CD14-positive monocyte (primary cell): ENCODE data around the gene PSMC1. TPM values are rescaled to one million over a fixed set of nuclear protein-coding genes. Genes with fewer than 3 reads are reported as not detected.

ENCODE experiments used
- DNase-seq, 3 donors: peaks; one replicate each; pipeline ENCODE4 v3.0.0-alpha.2; 2011 to 2022
- H2AFZ ChIP-seq: 2 replicates; pipeline ENCODE4 v1.6.0; 2012; ENCODE audit warnings: mild to moderate bottlenecking, low read depth, low read length, inconsistent platforms; ENCODE audit not compliant: insufficient read depth, poor library complexity, severe bottlenecking
- H3K27ac ChIP-seq, 2 donors: 1 replicate in 1 of 2; 2 replicates in 1 of 2; pipeline ENCODE4 v1.5.1; 2012 to 2013; ENCODE audit warnings: low read length in 2 of 2, control low read depth in 1 of 2, inconsistent platforms in 1 of 2, low read depth in 1 of 2, mild to moderate bottlenecking in 1 of 2
- H3K27me3 ChIP-seq, 2 donors: one replicate each; pipeline versions ENCODE4 v1.6.0 to v1.6.1; 2011 to 2013; ENCODE audit warnings: low read length in 2 of 2; ENCODE audit not compliant: control insufficient read depth in 2 of 2, insufficient read depth in 2 of 2
- H3K36me3 ChIP-seq, 2 donors: replicated peaks in 1 of 2; 1 replicate in 1 of 2; 2 replicates in 1 of 2; pipeline versions ENCODE4 v1.5.1 to v1.6.1; 2012 to 2013; ENCODE audit warnings: low read length in 2 of 2, control low read depth in 1 of 2, inconsistent platforms in 1 of 2, mild to moderate bottlenecking in 1 of 2; ENCODE audit not compliant: insufficient read depth in 2 of 2, control insufficient read depth in 1 of 2
- H3K4me1 ChIP-seq, 2 donors: 1 replicate in 1 of 2; 2 replicates in 1 of 2; pipeline versions ENCODE4 v1.5.1 to v1.6.1; 2012 to 2013; ENCODE audit warnings: low read length in 2 of 2, control low read depth in 1 of 2, inconsistent platforms in 1 of 2, mild to moderate bottlenecking in 1 of 2, moderate library complexity in 1 of 2; ENCODE audit not compliant: insufficient read depth in 2 of 2, control insufficient read depth in 1 of 2
- H3K4me2 ChIP-seq: replicated peaks from 2 replicates; pipeline ENCODE3; 2012; ENCODE audit warnings: low read length, moderate library complexity, mild to moderate bottlenecking; ENCODE audit not compliant: poor library complexity, severe bottlenecking; ENCODE audit errors: extremely low read depth
- H3K4me3 ChIP-seq, 3 experiments: fragments of 200-600 bp in 1 of 3; sonication (generic) in 1 of 3; replicated peaks in 1 of 3; 1 replicate in 2 of 3; 2 replicates in 1 of 3; pipeline ENCODE4 v1.5.1; 2011 to 2013; ENCODE audit warnings: low read length in 3 of 3, mild to moderate bottlenecking in 3 of 3, control low read depth in 2 of 3, low read depth in 2 of 3, inconsistent platforms in 1 of 3, moderate library complexity in 1 of 3
- H3K79me2 ChIP-seq: 2 replicates; pipeline ENCODE4 v1.6.0; 2012; ENCODE audit warnings: mild to moderate bottlenecking, control low read depth, inconsistent platforms, low read length, moderate library complexity; ENCODE audit not compliant: insufficient read depth
- H3K9ac ChIP-seq: 2 replicates; pipeline ENCODE4 v1.6.0; 2017; ENCODE audit warnings: low read length, mild to moderate bottlenecking; ENCODE audit not compliant: insufficient read depth, poor library complexity, severe bottlenecking
- H3K9me3 ChIP-seq, 2 donors: replicated peaks in 1 of 2; 1 replicate in 1 of 2; 2 replicates in 1 of 2; pipeline versions ENCODE4 v1.5.1 to v1.6.1; 2012 to 2013; ENCODE audit warnings: low read length in 2 of 2, control low read depth in 1 of 2; ENCODE audit not compliant: control insufficient read depth in 1 of 2, insufficient read depth in 1 of 2
- H4K20me1 ChIP-seq: 2 replicates; pipeline ENCODE4 v1.6.0; 2012; ENCODE audit warnings: mild to moderate bottlenecking, low read length, control low read depth, moderate library complexity; ENCODE audit not compliant: insufficient read depth
- H3K27ac Mint-ChIP-seq, 7 donors: one replicate each; pipeline ENCODE4 v1.8.0; 2020; ENCODE audit warnings: mild to moderate bottlenecking in 7 of 7, mixed read lengths in 7 of 7, moderate library complexity in 6 of 7, inconsistent platforms in 2 of 7
- H3K27me3 Mint-ChIP-seq, 3 donors: one replicate each; pipeline ENCODE4 v1.8.0; 2021 to 2022; ENCODE audit warnings: low read depth in 3 of 3, mild to moderate bottlenecking in 3 of 3, mixed read lengths in 3 of 3, moderate library complexity in 3 of 3, inconsistent platforms in 1 of 3
- H3K36me3 Mint-ChIP-seq, 2 donors: one replicate each; pipeline ENCODE4 v1.8.0; 2020; ENCODE audit warnings: mixed read lengths in 2 of 2, inconsistent platforms in 1 of 2, mild to moderate bottlenecking in 1 of 2
- H3K4me1 Mint-ChIP-seq: one replicate; pipeline ENCODE4 v1.8.0; 2020; ENCODE audit warnings: mild to moderate bottlenecking, mixed read lengths
- H3K4me3 Mint-ChIP-seq, 2 donors: one replicate each; pipeline ENCODE4 v1.8.0; 2020; ENCODE audit warnings: mild to moderate bottlenecking in 2 of 2, mixed read lengths in 2 of 2, moderate library complexity in 1 of 2
- H3K9me3 Mint-ChIP-seq, 7 donors: one replicate each; pipeline ENCODE4 v1.8.0; 2020 to 2022; ENCODE audit warnings: mixed read lengths in 7 of 7, mild to moderate bottlenecking in 6 of 7, moderate library complexity in 6 of 7, inconsistent platforms in 2 of 7
- WGBS: methylation state at CpG from one replicate; pipeline ENCODE4 v1.1.5; 2013; ENCODE audit warnings: missing lambda C conversion rate; ENCODE audit not compliant: insufficient coverage; 5-methylcytosine and 5-hydroxymethylcytosine counted together
- intact Hi-C, 2 donors: fragments of 100-400 bp; cut with micrococcal nuclease; formaldehyde crosslinking; loops; one replicate each; pipeline versions ENCODE4 v1.15.0 to v1.15.1; 2023
- polyA plus RNA-seq, 3 donors: library from polyadenylated mRNA; depleted of rRNA in 1 of 3; unstranded in 2 of 3; stranded (reverse) in 1 of 3; fragments of 300-500 nt in 2 of 3; fragments of >200 nt in 1 of 3; fragmentation: Illumina TruSeq in 2 of 3; gene quantifications; 1 replicate in 2 of 3; 2 replicates in 1 of 3; pipeline ENCODE4 v1.2.3, GENCODE V29; 2012 to 2021
- TF ChIP-seq, protein P1 (sequence below): fragments of 200-600 bp; IDR thresholded peaks from one replicate; pipeline ENCODE4 v1.8.0; 2022; ENCODE audit warnings: antibody characterized with exemption, mild to moderate bottlenecking

The PSMC1 gene
- polyA plus RNA-seq, 3 donors, result 53.4 to 158 (median 128) TPM

DNA sequence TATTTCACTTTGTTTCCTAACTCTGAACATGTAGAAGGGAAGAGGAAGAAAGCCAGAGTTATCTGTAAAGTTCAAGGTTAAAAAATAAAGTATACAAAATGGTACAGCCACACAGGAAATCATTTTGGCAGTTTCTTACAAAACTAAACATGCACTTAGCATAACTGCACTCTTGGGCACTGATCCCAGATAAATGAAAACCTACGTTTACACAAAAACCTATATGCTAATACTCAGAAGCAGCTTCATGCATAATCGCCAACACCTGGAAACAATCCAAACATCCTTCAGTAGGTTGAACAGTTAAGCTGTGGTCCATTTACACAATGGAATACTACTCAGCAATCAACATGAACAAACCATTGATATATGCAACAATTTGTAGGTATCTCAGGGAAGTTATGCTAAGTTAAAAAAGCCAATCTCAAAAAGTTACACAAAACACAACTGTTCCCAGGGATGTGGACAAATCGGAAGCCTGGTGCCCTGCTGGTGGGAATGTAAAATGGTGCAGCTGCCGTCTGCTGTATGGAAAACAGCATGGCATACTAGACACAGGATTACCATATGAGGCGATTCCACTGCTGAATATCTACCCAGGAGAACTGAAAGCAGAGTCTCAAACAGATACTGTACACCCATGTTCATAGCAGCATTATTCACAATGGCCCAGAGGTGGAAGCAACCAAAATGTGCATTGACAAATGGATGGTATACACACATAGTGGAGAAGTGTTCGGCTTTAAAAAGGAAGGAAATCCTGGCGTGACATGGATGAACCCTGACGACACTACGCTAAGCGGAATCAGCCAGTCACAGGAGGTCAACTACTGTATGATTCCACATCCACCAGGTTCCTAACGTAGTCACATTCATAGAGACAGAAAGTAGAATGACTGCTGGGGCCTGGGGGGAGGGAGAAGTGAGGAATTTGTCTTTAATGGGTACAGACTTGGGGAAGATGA is 37.7 kb downstream of the PSMC1 start:
- H3K4me3 ChIP-seq, result no peak overlapping the region
- no peaks in the 10 kb centered on the region for H3K9me3 ChIP-seq
- H3K79me2 ChIP-seq, result peaks cover 11% of the 10 kb centered on the region
- peak; percentile 61 to 77 (median 70) for DNase-seq
- Mint-ChIP-seq H3K27ac (peak overlapping the region; percentile 90 to 96 (median 94)), H3K9me3 (peaks cover 0 to 2% (median 0%) of the 10 kb centered on the region in 7 donors), H3K27me3 (peaks cover 0 to 5% (median 3%) of the 10 kb centered on the region in 3 donors), H3K36me3 (peaks cover 49 to 59% of the 10 kb centered on the region in 2 donors), H3K4me3 (no peak overlapping the region), H3K4me1 (peaks cover 44% of the 10 kb centered on the region)
- H3K36me3 ChIP-seq, result peaks cover 32 to 53% of the 10 kb centered on the region in 2 donors
- H2AFZ ChIP-seq, result no peak overlapping the region
- peak overlapping the region; percentile 32 to 94 for H3K27ac ChIP-seq
- H3K9ac ChIP-seq, result no peak overlapping the region
- no peaks in the 10 kb centered on the region for H4K20me1 ChIP-seq
- intact Hi-C loops, result loop anchor here (5.0 kb wide), 2 partner anchors 88 to 103 kb away; partner anchors contain the start of gene CALM1 (in 1 of the 2)
- TF ChIP-seq, protein P1, sequence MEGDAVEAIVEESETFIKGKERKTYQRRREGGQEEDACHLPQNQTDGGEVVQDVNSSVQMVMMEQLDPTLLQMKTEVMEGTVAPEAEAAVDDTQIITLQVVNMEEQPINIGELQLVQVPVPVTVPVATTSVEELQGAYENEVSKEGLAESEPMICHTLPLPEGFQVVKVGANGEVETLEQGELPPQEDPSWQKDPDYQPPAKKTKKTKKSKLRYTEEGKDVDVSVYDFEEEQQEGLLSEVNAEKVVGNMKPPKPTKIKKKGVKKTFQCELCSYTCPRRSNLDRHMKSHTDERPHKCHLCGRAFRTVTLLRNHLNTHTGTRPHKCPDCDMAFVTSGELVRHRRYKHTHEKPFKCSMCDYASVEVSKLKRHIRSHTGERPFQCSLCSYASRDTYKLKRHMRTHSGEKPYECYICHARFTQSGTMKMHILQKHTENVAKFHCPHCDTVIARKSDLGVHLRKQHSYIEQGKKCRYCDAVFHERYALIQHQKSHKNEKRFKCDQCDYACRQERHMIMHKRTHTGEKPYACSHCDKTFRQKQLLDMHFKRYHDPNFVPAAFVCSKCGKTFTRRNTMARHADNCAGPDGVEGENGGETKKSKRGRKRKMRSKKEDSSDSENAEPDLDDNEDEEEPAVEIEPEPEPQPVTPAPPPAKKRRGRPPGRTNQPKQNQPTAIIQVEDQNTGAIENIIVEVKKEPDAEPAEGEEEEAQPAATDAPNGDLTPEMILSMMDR, result no peak
- H3K27me3 ChIP-seq, result no peaks in the 10 kb centered on the region
- H3K4me1 ChIP-seq, result peaks cover 51 to 54% of the 10 kb centered on the region in 2 donors
- peak overlapping the region; percentile 14 for H3K4me2 ChIP-seq
- WGBS, result 75% methylated on average over 2 of the region's 11 CpGs

DNA sequence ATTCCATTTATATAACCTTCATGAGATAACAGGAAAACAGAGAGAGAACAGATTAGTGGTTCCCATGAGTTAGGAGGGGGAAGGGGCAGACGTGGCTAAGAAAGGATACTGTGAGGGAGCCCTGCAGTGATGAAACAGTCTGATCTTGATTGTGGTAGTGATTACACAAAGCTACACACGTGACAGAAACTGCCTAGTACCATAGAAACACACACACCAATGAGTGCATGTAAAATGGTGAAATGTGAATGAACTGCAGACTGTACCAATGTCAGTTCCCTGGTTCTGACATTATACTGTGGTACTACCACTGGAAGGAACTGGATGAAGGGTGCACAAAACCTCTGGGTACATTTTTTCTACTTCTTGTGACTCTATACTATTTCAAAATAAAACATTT is 38.5 kb downstream of the PSMC1 start:
- no peaks in the 10 kb centered on the region for H3K27me3 ChIP-seq
- H3K9ac ChIP-seq, result no peak overlapping the region
- H3K36me3 Mint-ChIP-seq, result peaks cover 48 to 54% of the 10 kb centered on the region in 2 donors
- H3K9me3 Mint-ChIP-seq, result peaks cover 0 to 2% (median 0%) of the 10 kb centered on the region in 7 donors
- no peaks in the 10 kb centered on the region for H3K9me3 ChIP-seq
- H3K79me2 ChIP-seq, result peaks cover 15% of the 10 kb centered on the region
- peaks cover 51% of the 10 kb centered on the region for H3K4me1 Mint-ChIP-seq
- WGBS, result no CpG with 5 or more reads among the region's 2 CpGs
- H3K36me3 ChIP-seq, result peaks cover 29 to 45% of the 10 kb centered on the region in 2 donors
- H3K4me1 ChIP-seq, result peaks cover 59 to 62% of the 10 kb centered on the region in 2 donors
- H2AFZ ChIP-seq, result no peak overlapping the region
- peak overlapping the region; percentile 14 for H3K4me2 ChIP-seq
- H3K4me3 ChIP-seq, result no peak overlapping the region
- peak overlapping the region; percentile 46 to 96 (median 94) for H3K27ac Mint-ChIP-seq
- TF ChIP-seq, protein P1, result no peak
- H3K4me3 Mint-ChIP-seq, result no peak overlapping the region
- peaks cover 0 to 5% (median 3%) of the 10 kb centered on the region in 3 donors for H3K27me3 Mint-ChIP-seq
- peak; percentile 81 to 93 (median 91) for DNase-seq
- intact Hi-C loops, result loop anchor here (5.0 kb wide), 2 partner anchors 87 to 102 kb away; partner anchors contain the start of gene CALM1 (in 1 of the 2)
- H4K20me1 ChIP-seq, result no peaks in the 10 kb centered on the region
- peak overlapping the region; percentile 32 to 94 for H3K27ac ChIP-seq
